Neural cell (in vitro differentiated cells): ENCODE measurements around the gene G6PD. TPM values are rescaled to one million over a fixed set of nuclear protein-coding genes. Genes with fewer than 3 reads are reported as not detected.

Source experiments
- polyA plus RNA-seq: library from polyadenylated mRNA; depleted of rRNA; stranded (reverse); fragments of >200 nt; gene quantifications from 2 replicates; pipeline ENCODE4 v1.2.3, GENCODE V29; 2014
- small RNA-seq, 3 experiments: library from RNA; depleted of rRNA; stranded (forward); fragments of <200 nt; gene quantifications; one replicate each; pipeline ENCODE3, GENCODE V24; 2012

Gene G6PD
- polyA plus RNA-seq, 1 donor from 2014 or later = 18.8 TPM

Small RNA genes within 50 kb of the gene (small RNA-seq; reads per million reads assigned to genes)
- gene RN7SL697P = 0 reads per million in 3 experiments

Other genes with a start within 250 kb of the G6PD start
- gene FLNA, start 172.2 kb downstream of the G6PD start, polyA plus RNA-seq = 84.9 and 118 TPM in 2 replicates
- gene EMD, start 167.6 kb downstream of the G6PD start, polyA plus RNA-seq = 67.9 and 86.3 TPM in 2 replicates
- gene RPL10, start 148.5 kb downstream of the G6PD start, polyA plus RNA-seq = 3,689 and 3,975 TPM in 2 replicates
- gene DNASE1L1, start 137.6 kb downstream of the G6PD start, polyA plus RNA-seq = 8.3 and 9.2 TPM in 2 replicates
- gene TAFAZZIN, start 135.3 kb downstream of the G6PD start, polyA plus RNA-seq = 51.2 and 60.5 TPM in 2 replicates
- 126 and 159 TPM in 2 replicates for gene ATP6AP1, start 118.2 kb downstream of the G6PD start, polyA plus RNA-seq
- gene GDI1, start 109.7 kb downstream of the G6PD start, polyA plus RNA-seq = 370 and 415 TPM in 2 replicates
- gene FAM50A, start 102.7 kb downstream of the G6PD start, polyA plus RNA-seq = 68.3 and 90.4 TPM in 2 replicates
- gene PLXNA3, start 88.6 kb downstream of the G6PD start, polyA plus RNA-seq = 17.2 and 22.2 TPM in 2 replicates
- 37.3 and 43.6 TPM in 2 replicates for gene LAGE3, start 67.6 kb downstream of the G6PD start, polyA plus RNA-seq
- gene UBL4A, start 60.2 kb downstream of the G6PD start, polyA plus RNA-seq = 28.5 and 32.2 TPM in 2 replicates
- 2.7 and 6.0 TPM in 2 replicates for gene SLC10A3, start 56.2 kb downstream of the G6PD start, polyA plus RNA-seq
- gene FAM3A, start 30.6 kb downstream of the G6PD start, polyA plus RNA-seq = 19.5 and 30.9 TPM in 2 replicates
- gene IKBKG, start 774 bp upstream of the G6PD start, polyA plus RNA-seq = 32.6 and 37.7 TPM in 2 replicates
- not detected in 2 replicates for gene CTAG1A, start 38.3 kb upstream of the G6PD start, polyA plus RNA-seq
- gene CTAG1B, start 72.4 kb upstream of the G6PD start, polyA plus RNA-seq = not detected in 2 replicates
- gene CTAG2, start 106.7 kb upstream of the G6PD start, polyA plus RNA-seq = not detected in 2 replicates
- gene GAB3, start 204.2 kb upstream of the G6PD start, polyA plus RNA-seq = 0.06 TPM in 1 of 2 replicates, not detected in the other
- 31.3 and 32.1 TPM in 2 replicates for gene DKC1, start 216.0 kb upstream of the G6PD start, polyA plus RNA-seq